ENCODE data around the gene MACROD2.

- TF ChIP-seq EZH2phosphoT487 (conservative IDR thresholded peaks at IDR 0.05; ENCODE audit: low read length) (no peak), CTCF (IDR thresholded peaks at IDR 0.05; ENCODE audit: insufficient read depth, low read length, poor library complexity, severe bottlenecking) (no peak)
These were observed 711.2 kb downstream of the MACROD2 start for GRCh38 chr20:14706555-14706954.
